ENCODE data around the gene HEXD. TPM values are rescaled to one million over a fixed set of nuclear protein-coding genes. Genes with fewer than 3 reads are reported as not detected.

Gene HEXD
- total RNA-seq, 1 donor from 2014 or later = 82.8 TPM

DNA sequence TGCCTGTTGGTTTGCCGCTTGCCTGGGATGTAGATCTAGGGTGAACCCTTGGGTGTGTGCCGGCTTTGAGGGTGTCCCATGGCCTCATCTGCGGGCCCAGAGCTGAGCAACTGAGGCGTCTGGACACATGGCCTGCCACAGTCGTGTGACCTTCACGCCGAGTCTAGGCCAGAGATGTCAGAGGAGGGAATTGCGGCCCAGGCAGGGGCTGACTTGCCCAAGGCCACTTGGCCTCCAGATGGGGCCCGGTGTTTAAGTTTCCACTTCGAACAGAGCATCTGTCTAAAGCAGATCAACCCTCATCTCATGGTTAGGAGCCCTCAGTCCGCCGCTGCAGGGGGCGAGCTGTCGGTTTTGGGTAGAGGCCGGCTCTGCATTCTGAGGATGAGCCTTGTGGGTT, 73.4 kb downstream of the HEXD start:
- H3K27ac Mint-ChIP-seq = no peak overlapping the region
- TF ChIP-seq, protein P1, sequence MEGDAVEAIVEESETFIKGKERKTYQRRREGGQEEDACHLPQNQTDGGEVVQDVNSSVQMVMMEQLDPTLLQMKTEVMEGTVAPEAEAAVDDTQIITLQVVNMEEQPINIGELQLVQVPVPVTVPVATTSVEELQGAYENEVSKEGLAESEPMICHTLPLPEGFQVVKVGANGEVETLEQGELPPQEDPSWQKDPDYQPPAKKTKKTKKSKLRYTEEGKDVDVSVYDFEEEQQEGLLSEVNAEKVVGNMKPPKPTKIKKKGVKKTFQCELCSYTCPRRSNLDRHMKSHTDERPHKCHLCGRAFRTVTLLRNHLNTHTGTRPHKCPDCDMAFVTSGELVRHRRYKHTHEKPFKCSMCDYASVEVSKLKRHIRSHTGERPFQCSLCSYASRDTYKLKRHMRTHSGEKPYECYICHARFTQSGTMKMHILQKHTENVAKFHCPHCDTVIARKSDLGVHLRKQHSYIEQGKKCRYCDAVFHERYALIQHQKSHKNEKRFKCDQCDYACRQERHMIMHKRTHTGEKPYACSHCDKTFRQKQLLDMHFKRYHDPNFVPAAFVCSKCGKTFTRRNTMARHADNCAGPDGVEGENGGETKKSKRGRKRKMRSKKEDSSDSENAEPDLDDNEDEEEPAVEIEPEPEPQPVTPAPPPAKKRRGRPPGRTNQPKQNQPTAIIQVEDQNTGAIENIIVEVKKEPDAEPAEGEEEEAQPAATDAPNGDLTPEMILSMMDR (IDR thresholded peaks at IDR 0.05; ENCODE audit: unreplicated experiment) = no peak
- peaks cover 10% of the 10 kb centered on the region for H3K36me3 Mint-ChIP-seq
- peaks cover 13% of the 10 kb centered on the region for H3K4me1 Mint-ChIP-seq
- H3K4me3 Mint-ChIP-seq = no peak overlapping the region
- no peaks in the 10 kb centered on the region for H3K9me3 Mint-ChIP-seq
- DNase-seq (ENCODE audit: low spot score in 2 of 2, unreplicated experiment in 2 of 2) = no peak
- H3K27me3 Mint-ChIP-seq (ENCODE audit: low read depth) = no peaks in the 10 kb centered on the region

Other genes with a start within 250 kb of the HEXD start
- gene CCDC57, start 205.5 kb upstream of the HEXD start, total RNA-seq = 90.4 to 92.1 TPM (median 91.5 TPM) in 3 replicates
- 62.0 to 68.8 TPM (median 67.3 TPM) in 3 replicates for gene SLC16A3, start 189.3 kb upstream of the HEXD start, total RNA-seq
- 202 to 212 TPM (median 204 TPM) in 3 replicates for gene CSNK1D, start 144.6 kb upstream of the HEXD start, total RNA-seq
- 0.83 to 1.4 TPM (median 1.2 TPM) in 3 replicates for gene CD7, start 100.7 kb upstream of the HEXD start, total RNA-seq
- gene SECTM1, start 84.6 kb upstream of the HEXD start, total RNA-seq = 5.8 to 7.0 TPM (median 7.0 TPM) in 3 replicates
- 0.16 TPM in 1 of 3 replicates, not detected in the others for gene TEX19, start 59.1 kb upstream of the HEXD start, total RNA-seq
- 6.1 to 7.6 TPM (median 6.5 TPM) in 3 replicates for gene UTS2R, start 46.6 kb upstream of the HEXD start, total RNA-seq
- gene OGFOD3, start 239 bp downstream of the HEXD start, total RNA-seq = 36.6 to 40.3 TPM (median 39.3 TPM) in 3 replicates
- gene CYBC1, start 32.4 kb downstream of the HEXD start, total RNA-seq = 86.7 to 93.0 TPM (median 88.1 TPM) in 3 replicates
- gene NARF, start 40.4 kb downstream of the HEXD start, total RNA-seq = 116 to 123 TPM (median 122 TPM) in 3 replicates
- gene FOXK2, start 101.4 kb downstream of the HEXD start, total RNA-seq = 88.3 to 92.0 TPM (median 91.7 TPM) in 3 replicates
- gene WDR45B, start 230.1 kb downstream of the HEXD start, total RNA-seq = 90.2 to 93.3 TPM (median 92.3 TPM) in 3 replicates

Measured in mesothelial cell of epicardium (in vitro differentiated cells).